ENCODE results near the gene MPHOSPH10. TPM values are rescaled to one million over a fixed set of nuclear protein-coding genes. Genes with fewer than 3 reads are reported as not detected.

The MPHOSPH10 gene
- total and polyA plus RNA-seq, 2 of the 13 experiments (the other 11 are each of a cell fraction or from before 2014, with no cell fraction given), result 37.8 to 137 TPM

- TF ChIP-seq SKI (IDR thresholded peaks at IDR 0.05; ENCODE audit: partially characterized antibody) (peak; percentile 40), ZNF768 (CRISPR knock-in tag; IDR thresholded peaks at IDR 0.05) (peak; percentile 81; the same call in 1 of the 2 replicates), BRCA1 (CRISPR knock-in tag; IDR thresholded peaks at IDR 0.05) (peak; percentile 96), ZNF432 (CRISPR knock-in tag; IDR thresholded peaks at IDR 0.05; ENCODE audit: borderline replicate concordance) (no peak), ARID4A (CRISPR knock-in tag; IDR thresholded peaks at IDR 0.05; ENCODE audit: borderline replicate concordance) (peak; percentile 93), ZNF510 (CRISPR knock-in tag; IDR thresholded peaks at IDR 0.05; ENCODE audit: low read depth) (0 out of 2 replicates have a peak, but pooled peaks have one; percentile 27), ZNF557 (CRISPR knock-in tag; IDR thresholded peaks at IDR 0.05) (peak; percentile 77), ZFX (CRISPR knock-in tag; IDR thresholded peaks at IDR 0.05; ENCODE audit: low read depth) (peak; percentile 96), ZBTB7B (CRISPR knock-in tag; IDR thresholded peaks at IDR 0.05) (peak; percentile 83), ZNF367 (CRISPR knock-in tag; IDR thresholded peaks at IDR 0.05; ENCODE audit: borderline replicate concordance) (0 out of 2 replicates have a peak, but pooled peaks have one; percentile 83), POGZ (CRISPR knock-in tag; IDR thresholded peaks at IDR 0.05) (peak; percentile 85), ZNF207 (IDR thresholded peaks at IDR 0.05; ENCODE audit: borderline replicate concordance) (no peak), KAT2B (IDR thresholded peaks at IDR 0.05; ENCODE audit: borderline replicate concordance, low read depth, low read length) (no peak)
- TF ChIP-seq, protein P1, sequence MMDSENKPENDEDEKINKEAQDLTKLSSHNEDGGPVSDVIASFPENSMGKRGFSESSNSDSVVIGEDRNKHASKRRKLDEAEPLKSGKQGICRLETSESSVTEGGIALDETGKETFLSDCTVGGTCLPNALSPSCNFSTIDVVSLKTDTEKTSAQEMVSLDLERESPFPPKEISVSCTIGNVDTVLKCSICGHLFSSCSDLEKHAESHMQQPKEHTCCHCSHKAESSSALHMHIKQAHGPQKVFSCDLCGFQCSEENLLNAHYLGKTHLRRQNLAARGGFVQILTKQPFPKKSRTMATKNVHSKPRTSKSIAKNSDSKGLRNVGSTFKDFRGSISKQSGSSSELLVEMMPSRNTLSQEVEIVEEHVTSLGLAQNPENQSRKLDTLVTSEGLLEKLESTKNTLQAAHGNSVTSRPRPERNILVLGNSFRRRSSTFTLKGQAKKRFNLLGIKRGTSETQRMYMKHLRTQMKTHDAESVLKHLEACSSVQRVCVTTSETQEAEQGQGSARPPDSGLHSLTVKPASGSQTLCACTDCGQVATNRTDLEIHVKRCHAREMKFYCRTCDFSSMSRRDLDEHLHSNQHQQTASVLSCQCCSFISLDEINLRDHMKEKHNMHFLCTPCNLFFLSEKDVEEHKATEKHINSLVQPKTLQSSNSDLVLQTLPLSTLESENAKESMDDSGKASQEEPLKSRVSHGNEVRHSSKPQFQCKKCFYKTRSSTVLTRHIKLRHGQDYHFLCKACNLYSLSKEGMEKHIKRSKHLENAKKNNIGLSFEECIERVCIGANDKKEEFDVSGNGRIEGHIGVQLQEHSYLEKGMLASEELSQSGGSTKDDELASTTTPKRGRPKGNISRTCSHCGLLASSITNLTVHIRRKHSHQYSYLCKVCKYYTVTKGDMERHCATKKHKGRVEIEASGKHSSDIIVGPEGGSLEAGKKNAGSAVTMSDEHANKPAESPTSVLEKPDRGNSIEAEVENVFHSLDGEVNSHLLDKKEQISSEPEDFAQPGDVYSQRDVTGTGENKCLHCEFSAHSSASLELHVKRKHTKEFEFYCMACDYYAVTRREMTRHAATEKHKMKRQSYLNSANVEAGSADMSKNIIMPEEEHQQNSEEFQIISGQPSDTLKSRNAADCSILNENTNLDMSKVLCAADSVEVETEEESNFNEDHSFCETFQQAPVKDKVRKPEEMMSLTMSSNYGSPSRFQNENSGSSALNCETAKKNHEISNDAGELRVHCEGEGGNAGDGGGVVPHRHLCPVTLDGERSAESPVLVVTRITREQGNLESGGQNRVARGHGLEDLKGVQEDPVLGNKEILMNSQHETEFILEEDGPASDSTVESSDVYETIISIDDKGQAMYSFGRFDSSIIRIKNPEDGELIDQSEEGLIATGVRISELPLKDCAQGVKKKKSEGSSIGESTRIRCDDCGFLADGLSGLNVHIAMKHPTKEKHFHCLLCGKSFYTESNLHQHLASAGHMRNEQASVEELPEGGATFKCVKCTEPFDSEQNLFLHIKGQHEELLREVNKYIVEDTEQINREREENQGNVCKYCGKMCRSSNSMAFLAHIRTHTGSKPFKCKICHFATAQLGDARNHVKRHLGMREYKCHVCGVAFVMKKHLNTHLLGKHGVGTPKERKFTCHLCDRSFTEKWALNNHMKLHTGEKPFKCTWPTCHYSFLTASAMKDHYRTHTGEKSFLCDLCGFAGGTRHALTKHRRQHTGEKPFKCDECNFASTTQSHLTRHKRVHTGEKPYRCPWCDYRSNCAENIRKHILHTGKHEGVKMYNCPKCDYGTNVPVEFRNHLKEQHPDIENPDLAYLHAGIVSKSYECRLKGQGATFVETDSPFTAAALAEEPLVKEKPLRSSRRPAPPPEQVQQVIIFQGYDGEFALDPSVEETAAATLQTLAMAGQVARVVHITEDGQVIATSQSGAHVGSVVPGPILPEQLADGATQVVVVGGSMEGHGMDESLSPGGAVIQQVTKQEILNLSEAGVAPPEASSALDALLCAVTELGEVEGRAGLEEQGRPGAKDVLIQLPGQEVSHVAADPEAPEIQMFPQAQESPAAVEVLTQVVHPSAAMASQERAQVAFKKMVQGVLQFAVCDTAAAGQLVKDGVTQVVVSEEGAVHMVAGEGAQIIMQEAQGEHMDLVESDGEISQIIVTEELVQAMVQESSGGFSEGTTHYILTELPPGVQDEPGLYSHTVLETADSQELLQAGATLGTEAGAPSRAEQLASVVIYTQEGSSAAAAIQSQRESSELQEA (CRISPR knock-in tag; IDR thresholded peaks at IDR 0.05; ENCODE audit: not compliant biosample characterization), result peak; percentile 72
These were observed at the start of gene MPHOSPH10, which contains the start of gene MCEE (continued) for GRCh38 chr2:71130152-71130904.
